Endodermal cell (in vitro differentiated cells): ENCODE data around the gene WHRN. TPM values are rescaled to one million over a fixed set of nuclear protein-coding genes. Genes with fewer than 3 reads are reported as not detected.

Experiments
- DNase-seq: peaks from one replicate; pipeline ENCODE4 v3.0.0-alpha.2; 2017
- H3K27ac ChIP-seq: 2 replicates; pipeline ENCODE4 v1.5.1; 2013; ENCODE audit warnings: mild to moderate bottlenecking, low read depth, low read length, moderate library complexity
- H3K27me3 ChIP-seq: 2 replicates; pipeline ENCODE4 v1.6.1; 2013; ENCODE audit warnings: mild to moderate bottlenecking, low read length, moderate library complexity; ENCODE audit not compliant: insufficient read depth, control insufficient read depth, poor library complexity, severe bottlenecking
- H3K36me3 ChIP-seq: 2 replicates; pipeline ENCODE4 v1.7.0; 2013; ENCODE audit warnings: mild to moderate bottlenecking, low read length, moderate library complexity; ENCODE audit not compliant: control insufficient read depth, insufficient read depth
- H3K4me1 ChIP-seq: one replicate; pipeline ENCODE4 v1.7.0; 2013; ENCODE audit warnings: low read length; ENCODE audit not compliant: control insufficient read depth, insufficient read depth
- H3K4me3 ChIP-seq: 2 replicates; pipeline ENCODE4 v1.5.1; 2013; ENCODE audit warnings: mild to moderate bottlenecking, low read length, moderate library complexity
- H3K9ac ChIP-seq: 2 replicates; pipeline ENCODE4 v1.6.1; 2013; ENCODE audit warnings: mild to moderate bottlenecking, low read length, moderate library complexity; ENCODE audit not compliant: poor library complexity, severe bottlenecking; ENCODE audit errors: extremely low read depth
- H3K9me3 ChIP-seq: 2 replicates; pipeline ENCODE4 v1.6.1; 2013; ENCODE audit warnings: mild to moderate bottlenecking, low read length, moderate library complexity; ENCODE audit not compliant: control insufficient read depth
- H3K27ac Mint-ChIP-seq: 2 replicates; pipeline ENCODE4 v1.8.0; 2020; ENCODE audit warnings: mixed read lengths
- H3K27me3 Mint-ChIP-seq: 2 replicates; pipeline ENCODE4 v1.8.0; 2021; ENCODE audit warnings: mild to moderate bottlenecking, mixed read lengths; ENCODE audit not compliant: insufficient read depth
- H3K36me3 Mint-ChIP-seq: 2 replicates; pipeline ENCODE4 v1.8.0; 2020; ENCODE audit warnings: low read depth, mixed read lengths
- H3K4me1 Mint-ChIP-seq: 2 replicates; pipeline ENCODE4 v1.8.0; 2020; ENCODE audit warnings: mixed read lengths
- H3K4me3 Mint-ChIP-seq: 2 replicates; pipeline ENCODE4 v1.8.0; 2020; ENCODE audit warnings: mild to moderate bottlenecking, moderate library complexity, mixed read lengths
- H3K9me3 Mint-ChIP-seq: 2 replicates; pipeline ENCODE4 v1.8.0; 2020; ENCODE audit warnings: mild to moderate bottlenecking, mixed read lengths
- WGBS, 2 experiments: methylation state at CpG; one replicate each; pipeline versions ENCODE4 v1.1.5 to v1.1.7; 2013; ENCODE audit warnings: missing lambda C conversion rate in 2 of 2, mixed read lengths in 1 of 2; ENCODE audit not compliant: insufficient coverage in 1 of 2, insufficient read length in 1 of 2; 5-methylcytosine and 5-hydroxymethylcytosine counted together
- total RNA-seq, 2 donors: library from RNA; stranded (reverse); fragmentation: NEBNext Ultra II Directional in 1 of 2; extraction: Animal tissue kit (Norgen Biotek cat#: 25700) in 1 of 2; gene quantifications; 2 replicates in 1 of 2; 3 replicates in 1 of 2; pipeline ENCODE4 v1.2.1, GENCODE V29; 2021
- TF ChIP-seq, protein P1 (sequence below): fragments of 200-600 bp; sonication (generic); conservative IDR thresholded peaks from 2 replicates; pipeline ENCODE4 v1.5.0; 2021; ENCODE audit warnings: antibody characterized with exemption, mild to moderate bottlenecking

WHRN gene
- total RNA-seq, 2 donors from 2014 or later, result 7.0 to 12.8 TPM

DNA sequence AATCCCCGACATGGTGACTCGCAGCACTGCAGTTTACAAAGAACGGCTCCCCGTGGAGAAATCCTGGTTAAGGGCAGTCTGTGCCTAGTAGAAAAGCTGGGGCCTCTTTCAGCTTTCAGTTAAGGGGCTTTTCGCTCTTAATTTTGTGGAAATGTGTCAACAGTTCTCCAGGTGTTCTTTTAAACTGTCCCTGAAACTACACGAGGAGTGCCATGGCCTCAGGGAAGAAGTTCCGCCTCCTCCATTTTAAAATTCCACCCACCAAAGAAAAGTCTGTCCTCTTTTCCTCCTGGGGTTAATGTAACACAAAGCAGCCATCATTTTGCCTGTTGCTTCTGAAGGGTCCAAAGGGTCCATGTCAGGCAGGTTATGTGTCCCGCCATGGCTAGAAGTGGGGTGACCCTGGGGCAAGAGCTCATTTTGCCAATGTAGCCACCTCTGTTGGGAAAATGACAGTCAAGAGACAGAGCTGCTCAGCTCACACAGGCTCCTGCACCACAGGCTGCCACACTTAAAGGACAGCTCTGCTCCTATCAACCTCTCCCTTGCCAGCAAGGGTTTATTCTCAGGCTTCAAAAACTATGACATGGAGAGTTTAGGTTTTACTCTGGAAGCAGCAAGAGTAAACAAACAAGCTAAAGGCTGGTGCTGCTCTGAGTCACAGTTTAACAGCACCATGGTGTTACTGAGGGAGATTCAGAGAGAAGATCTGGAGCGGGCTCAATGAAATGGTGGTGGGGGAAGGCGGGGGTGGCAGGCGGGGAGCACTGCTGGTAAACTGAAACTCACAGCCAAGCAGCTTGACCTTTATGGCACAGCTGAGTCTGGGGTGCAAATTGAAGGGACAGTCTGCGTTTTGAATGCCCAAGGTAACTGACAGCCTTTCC lies 3.2 kb downstream of the WHRN start:
- Histone ChIP-seq H3K4me1 (peaks cover 13% of the 10 kb centered on the region), H3K27me3 (no peaks in the 10 kb centered on the region), H3K9me3 (no peaks in the 10 kb centered on the region), H3K9ac (peak overlapping the region; percentile 57), H3K4me3 (peak overlapping the region; percentile 77), H3K27ac (peak overlapping the region; percentile 92), H3K36me3 (no peaks in the 10 kb centered on the region)
- peak; percentile 78 for DNase-seq
- TF ChIP-seq, protein P1, sequence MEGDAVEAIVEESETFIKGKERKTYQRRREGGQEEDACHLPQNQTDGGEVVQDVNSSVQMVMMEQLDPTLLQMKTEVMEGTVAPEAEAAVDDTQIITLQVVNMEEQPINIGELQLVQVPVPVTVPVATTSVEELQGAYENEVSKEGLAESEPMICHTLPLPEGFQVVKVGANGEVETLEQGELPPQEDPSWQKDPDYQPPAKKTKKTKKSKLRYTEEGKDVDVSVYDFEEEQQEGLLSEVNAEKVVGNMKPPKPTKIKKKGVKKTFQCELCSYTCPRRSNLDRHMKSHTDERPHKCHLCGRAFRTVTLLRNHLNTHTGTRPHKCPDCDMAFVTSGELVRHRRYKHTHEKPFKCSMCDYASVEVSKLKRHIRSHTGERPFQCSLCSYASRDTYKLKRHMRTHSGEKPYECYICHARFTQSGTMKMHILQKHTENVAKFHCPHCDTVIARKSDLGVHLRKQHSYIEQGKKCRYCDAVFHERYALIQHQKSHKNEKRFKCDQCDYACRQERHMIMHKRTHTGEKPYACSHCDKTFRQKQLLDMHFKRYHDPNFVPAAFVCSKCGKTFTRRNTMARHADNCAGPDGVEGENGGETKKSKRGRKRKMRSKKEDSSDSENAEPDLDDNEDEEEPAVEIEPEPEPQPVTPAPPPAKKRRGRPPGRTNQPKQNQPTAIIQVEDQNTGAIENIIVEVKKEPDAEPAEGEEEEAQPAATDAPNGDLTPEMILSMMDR, result no peak
- Mint-ChIP-seq H3K4me1 (peaks cover 36% of the 10 kb centered on the region), H3K9me3 (no peaks in the 10 kb centered on the region), H3K4me3 (peak overlapping the region; percentile 32), H3K27me3 (peaks cover 13% of the 10 kb centered on the region), H3K27ac (peak overlapping the region; percentile 87), H3K36me3 (no peaks in the 10 kb centered on the region)
- 10 to 30% methylated on average over 6 to 12 of the region's 12 CpGs for WGBS, 2 experiments

DNA sequence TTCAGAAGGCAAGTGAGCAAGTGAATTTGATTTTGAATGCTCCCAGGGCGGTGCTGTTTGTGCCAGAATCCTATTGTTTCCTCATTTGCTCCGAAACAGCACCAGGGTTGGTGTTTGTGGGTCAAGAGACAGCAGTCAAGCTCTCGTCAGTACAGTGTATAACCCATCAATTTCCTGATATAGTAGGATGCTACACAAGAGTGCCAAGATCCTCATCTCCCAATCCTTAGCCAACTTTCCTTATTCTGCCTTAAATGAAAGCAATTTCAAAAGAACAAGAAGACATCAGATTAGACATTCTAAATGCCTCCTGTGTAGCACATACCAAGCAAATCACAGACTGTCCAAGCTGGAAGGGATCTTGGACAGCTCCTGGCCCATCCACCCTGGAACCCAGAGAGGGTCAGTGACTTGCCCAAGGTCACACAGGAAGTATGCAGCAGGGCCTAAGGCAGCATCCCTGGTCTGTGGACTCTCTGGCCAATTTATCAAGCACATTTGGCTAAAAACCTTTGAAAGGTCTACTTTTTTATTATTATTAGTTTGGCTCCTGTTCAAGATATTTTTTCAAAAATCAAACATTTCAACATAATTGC lies 4.5 kb downstream of the WHRN start:
- Histone ChIP-seq H3K36me3 (no peaks in the 10 kb centered on the region), H3K4me1 (peaks cover 13% of the 10 kb centered on the region), H3K9ac (no peak overlapping the region), H3K27me3 (no peaks in the 10 kb centered on the region), H3K27ac (no peak overlapping the region), H3K4me3 (no peak overlapping the region), H3K9me3 (no peaks in the 10 kb centered on the region)
- Mint-ChIP-seq H3K4me1 (peaks cover 36% of the 10 kb centered on the region), H3K27me3 (peaks cover 6% of the 10 kb centered on the region), H3K36me3 (no peaks in the 10 kb centered on the region), H3K27ac (no peak overlapping the region), H3K4me3 (no peak overlapping the region), H3K9me3 (no peaks in the 10 kb centered on the region)
- TF ChIP-seq, protein P1, result no peak
- WGBS, 2 experiments, result 88 to 100% methylated on average over 2 to 3 of the region's 3 CpGs
- no peak for DNase-seq

DNA sequence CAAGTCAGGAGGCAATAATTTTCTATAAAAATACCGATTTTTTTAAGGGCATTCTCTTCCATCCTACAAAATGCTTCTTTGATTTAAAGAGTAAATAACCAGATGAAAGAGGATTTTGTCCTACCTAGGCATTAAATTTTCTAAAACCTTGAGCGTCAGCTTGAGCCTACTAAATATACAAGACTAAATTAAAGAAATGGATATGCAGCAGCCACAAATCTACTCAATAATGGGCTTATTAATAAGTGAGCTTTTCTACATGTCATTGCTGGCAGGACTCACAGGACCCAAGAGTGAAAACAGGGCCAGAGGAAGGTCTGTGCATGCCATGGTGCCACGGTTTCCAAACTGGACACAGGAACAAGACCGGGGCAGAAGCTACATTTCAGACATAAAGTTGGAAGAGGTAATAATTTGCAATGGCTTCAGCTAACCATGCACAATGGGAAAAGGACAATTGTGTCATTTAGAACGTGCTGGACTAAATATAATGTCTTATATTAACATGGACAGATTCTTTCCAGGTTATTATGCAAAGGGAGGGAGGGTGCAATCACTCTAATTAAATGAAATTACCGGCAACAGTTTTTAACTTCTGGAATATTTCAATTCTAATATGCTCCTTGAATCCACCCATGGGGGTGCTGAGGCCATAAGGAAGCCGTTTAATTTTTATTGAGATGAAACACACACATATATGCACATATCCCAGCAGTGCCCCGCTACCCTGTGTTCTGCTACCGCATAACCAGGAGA lies 5.2 kb downstream of the WHRN start:
- H3K4me1 ChIP-seq, result peaks cover 13% of the 10 kb centered on the region
- H3K27ac ChIP-seq, result no peak overlapping the region
- no peaks in the 10 kb centered on the region for H3K9me3 ChIP-seq
- no peak overlapping the region for H3K9ac ChIP-seq
- WGBS, 2 experiments, result 87 to 90% methylated on average over 3 to 9 of the region's 9 CpGs
- no peaks in the 10 kb centered on the region for H3K36me3 ChIP-seq
- Mint-ChIP-seq H3K27ac (no peak overlapping the region), H3K9me3 (no peaks in the 10 kb centered on the region), H3K4me1 (peaks cover 36% of the 10 kb centered on the region), H3K27me3 (peaks cover 4% of the 10 kb centered on the region), H3K4me3 (no peak overlapping the region), H3K36me3 (no peaks in the 10 kb centered on the region)
- TF ChIP-seq, protein P1, result no peak
- no peaks in the 10 kb centered on the region for H3K27me3 ChIP-seq
- H3K4me3 ChIP-seq, result no peak overlapping the region
- no peak for DNase-seq
